Thymus (tissue), 11 donors: ENCODE results near the gene PFN1. TPM values are rescaled to one million over a fixed set of nuclear protein-coding genes. Genes with fewer than 3 reads are reported as not detected.

Experiments
- DNase-seq, 9 donors: peaks; one replicate each; pipeline ENCODE4 v3.0.0-alpha.2; 2013; ENCODE audit warnings: low spot score in 9 of 9, low read depth in 6 of 9, missing footprints in 1 of 9
- H3K27ac ChIP-seq, 2 donors: one replicate each; pipeline ENCODE4 v1.5.1; 2013; ENCODE audit warnings: control low read depth in 1 of 2, low read depth in 1 of 2, low read length in 1 of 2, mild to moderate bottlenecking in 1 of 2, moderate library complexity in 1 of 2
- H3K27me3 ChIP-seq, 2 donors: one replicate each; pipeline ENCODE4 v1.5.1; 2013; ENCODE audit warnings: low read length in 1 of 2; ENCODE audit not compliant: control insufficient read depth in 2 of 2, insufficient read depth in 1 of 2
- H3K36me3 ChIP-seq, 2 donors: one replicate each; pipeline ENCODE4 v1.5.1; 2013; ENCODE audit warnings: low read length in 1 of 2, mild to moderate bottlenecking in 1 of 2, moderate library complexity in 1 of 2; ENCODE audit not compliant: control insufficient read depth in 2 of 2, insufficient read depth in 2 of 2
- H3K4me1 ChIP-seq, 2 donors: one replicate each; pipeline ENCODE4 v1.5.1; 2013; ENCODE audit warnings: low read length in 2 of 2; ENCODE audit not compliant: control insufficient read depth in 2 of 2, insufficient read depth in 2 of 2
- H3K4me3 ChIP-seq, 2 donors: one replicate each; pipeline ENCODE4 v1.5.1; 2013; ENCODE audit warnings: low read length in 2 of 2, control low read depth in 1 of 2, mild to moderate bottlenecking in 1 of 2
- H3K9me3 ChIP-seq, 2 donors: one replicate each; pipeline ENCODE4 v1.5.1; 2013; ENCODE audit warnings: low read length in 1 of 2, mild to moderate bottlenecking in 1 of 2; ENCODE audit not compliant: control insufficient read depth in 2 of 2, insufficient read depth in 1 of 2
- WGBS: extraction: QIAGEN DNeasy Blood & Tissue Kit; methylation state at CpG from one replicate; pipeline ENCODE4 v1.1.7; 2013; 5-methylcytosine and 5-hydroxymethylcytosine counted together
- polyA plus RNA-seq: library from polyadenylated mRNA; stranded (reverse); fragments of 200-250 nt; gene quantifications from one replicate; pipeline ENCODE4 v1.2.3, GENCODE V29; 2013
- total RNA-seq: library from RNA; stranded (reverse); fragments of 120-200 nt; gene quantifications from one replicate; pipeline ENCODE4 v1.2.4, GENCODE V29; 2013
- donor health status: healthy.

PFN1 gene
- total and polyA plus RNA-seq, 2 donors = 635 to 727 TPM

- Histone ChIP-seq H3K27me3 (no peaks in the 10 kb centered on the region), H3K27ac (no peak overlapping the region), H3K9me3 (peaks cover 0 to 1% of the 10 kb centered on the region in 2 donors), H3K36me3 (peaks cover 40 to 43% of the 10 kb centered on the region in 2 donors), H3K4me1 (peaks cover 9 to 31% of the 10 kb centered on the region in 2 donors), H3K4me3 (no peak overlapping the region)
- WGBS = 79% methylated on average over 5 of the region's 5 CpGs
- DNase-seq = no peak
These were observed 34.0 kb upstream of the PFN1 start for GRCh38 chr17:4982305-4982704.

- Histone ChIP-seq H3K36me3 (peaks cover 48 to 50% of the 10 kb centered on the region in 2 donors), H3K9me3 (peaks cover 0 to 1% of the 10 kb centered on the region in 2 donors), H3K4me1 (peaks cover 4 to 28% of the 10 kb centered on the region in 2 donors), H3K27me3 (no peaks in the 10 kb centered on the region), H3K27ac (peak overlapping the region; percentile 46 to 55), H3K4me3 (no peak overlapping the region)
- WGBS = 54% methylated on average over 6 of the region's 6 CpGs
- peak in 8 of 9 donors; percentile 68 to 91 (median 82) for DNase-seq
These were observed 32.4 kb upstream of the PFN1 start for GRCh38 chr17:4980644-4981216.

DNA sequence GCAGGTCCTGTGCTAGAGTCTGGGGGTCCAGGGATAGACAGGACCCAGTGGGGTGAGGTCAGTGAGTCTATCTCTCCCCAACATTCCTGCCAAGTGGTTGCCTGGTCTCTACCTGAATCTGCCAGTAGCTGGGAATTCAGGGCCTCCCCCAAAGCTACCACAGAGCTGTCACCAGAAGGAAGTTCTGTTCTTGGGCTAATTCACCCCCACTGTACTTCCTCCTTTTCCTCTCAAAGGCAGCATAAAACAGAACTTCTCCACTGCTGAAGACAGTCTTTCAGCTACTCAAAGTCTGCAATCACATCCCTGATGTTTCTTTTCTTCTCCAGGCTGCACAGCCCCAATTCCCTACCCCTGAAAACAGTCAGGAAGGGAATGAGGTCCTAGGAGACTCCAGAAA is 30.4 kb upstream of the PFN1 start:
- Histone ChIP-seq H3K27me3 (no peaks in the 10 kb centered on the region), H3K27ac (peak overlapping the region in 1 of 2 donors; percentile 8), H3K4me3 (no peak overlapping the region), H3K36me3 (peaks cover 57 to 59% of the 10 kb centered on the region in 2 donors), H3K4me1 (peaks cover 4 to 39% of the 10 kb centered on the region in 2 donors), H3K9me3 (peaks cover 0 to 1% of the 10 kb centered on the region in 2 donors)
- no peak for DNase-seq

DNA sequence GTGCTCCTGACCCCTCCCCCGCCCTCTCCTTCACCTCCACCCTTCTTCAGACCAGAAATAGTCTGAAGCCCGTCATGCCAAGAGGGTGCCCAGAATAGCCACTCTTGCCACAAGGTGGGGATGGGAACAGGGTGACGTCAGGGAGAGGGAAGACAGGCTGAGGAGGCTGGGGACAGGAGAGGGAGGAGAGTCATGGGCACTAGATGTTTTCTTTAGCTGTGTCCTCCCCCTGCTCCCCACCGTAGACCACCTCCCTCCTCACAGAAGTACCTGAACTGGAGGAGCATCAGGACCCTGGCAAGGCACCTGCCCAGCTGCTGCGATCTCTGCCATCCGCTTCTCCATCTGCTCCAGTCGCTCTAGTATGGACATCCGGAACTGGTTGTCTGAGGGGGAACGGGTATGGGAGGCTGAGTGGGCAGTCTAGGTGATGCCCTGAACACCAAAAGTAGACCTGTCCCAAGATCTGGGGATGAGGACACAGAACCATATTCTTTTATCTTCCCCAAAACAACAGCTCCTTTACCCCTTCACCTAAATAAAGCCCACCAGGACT is 25.9 kb upstream of the PFN1 start:
- Histone ChIP-seq H3K4me1 (peaks cover 0 to 32% of the 10 kb centered on the region in 2 donors), H3K9me3 (no peaks in the 10 kb centered on the region), H3K36me3 (peaks cover 55 to 77% of the 10 kb centered on the region in 2 donors), H3K27me3 (no peaks in the 10 kb centered on the region), H3K4me3 (no peak overlapping the region), H3K27ac (no peak overlapping the region)
- DNase-seq = no peak
- WGBS = 97% methylated on average over 9 of the region's 9 CpGs

DNA sequence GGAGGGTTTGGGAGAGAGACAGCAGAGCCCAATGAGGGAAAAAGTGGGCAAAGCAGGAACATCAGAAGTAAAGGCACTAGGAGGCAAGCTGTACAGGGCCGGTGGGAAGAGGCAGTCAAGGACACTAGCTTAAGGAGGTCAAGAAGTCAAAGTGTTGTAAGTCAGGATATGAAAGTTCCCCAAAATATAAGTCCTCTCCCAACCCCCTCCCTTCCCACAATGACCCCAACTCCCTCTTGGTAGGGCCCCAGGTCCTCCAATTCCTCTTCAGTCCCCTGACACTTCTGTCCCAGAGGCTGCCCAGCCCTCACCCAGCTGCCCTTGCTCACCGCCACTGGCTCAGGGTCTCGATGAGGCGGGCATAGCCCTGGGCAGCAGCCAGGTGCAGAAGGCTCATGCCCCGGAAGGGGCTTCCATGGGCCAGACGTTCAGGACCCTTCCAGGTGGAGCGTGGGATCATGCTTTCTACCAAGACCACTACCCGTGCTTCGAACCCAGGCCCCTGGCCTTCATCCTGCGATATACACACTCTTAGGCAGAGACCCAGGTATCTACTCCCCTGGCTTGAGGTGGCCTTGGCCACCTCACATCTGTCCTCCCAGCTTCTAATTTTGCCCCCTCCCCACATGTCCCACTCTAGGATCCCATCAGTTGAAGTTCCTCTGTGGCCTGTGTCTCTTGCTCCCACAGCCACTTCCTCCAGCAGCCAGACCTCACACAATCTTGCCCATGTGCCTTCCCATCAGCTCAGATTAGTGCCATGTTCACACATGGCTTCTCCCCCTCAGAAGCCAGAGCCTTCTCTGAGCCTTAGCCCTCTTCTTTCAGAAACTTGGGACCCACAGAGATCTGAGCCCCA is 25.2 kb upstream of the PFN1 start:
- WGBS = 98% methylated on average over 10 of the region's 10 CpGs
- Histone ChIP-seq H3K4me3 (no peak overlapping the region), H3K27ac (no peak overlapping the region), H3K36me3 (peaks cover 49 to 74% of the 10 kb centered on the region in 2 donors), H3K4me1 (peaks cover 5 to 37% of the 10 kb centered on the region in 2 donors), H3K9me3 (no peaks in the 10 kb centered on the region), H3K27me3 (no peaks in the 10 kb centered on the region)
- no peak for DNase-seq

DNA sequence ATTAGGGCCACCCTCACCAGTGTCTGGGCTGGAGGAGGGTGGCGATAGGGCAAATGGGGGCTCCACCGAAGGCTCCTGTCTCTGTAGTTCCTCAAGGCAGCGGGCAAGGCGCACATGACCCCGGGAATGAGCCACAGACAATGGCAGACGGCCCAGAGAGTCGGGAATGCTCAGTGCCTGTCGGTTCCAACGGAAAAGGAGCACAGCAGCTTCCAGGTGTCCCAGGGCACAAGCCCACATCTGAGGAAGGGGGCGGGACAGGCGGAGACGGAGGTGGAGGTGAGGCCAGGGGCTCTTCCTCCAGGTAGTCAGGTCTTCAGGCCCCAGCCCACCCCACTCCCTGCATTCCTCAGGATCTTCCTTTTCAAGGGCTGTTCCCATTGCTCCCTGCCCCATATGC is 24.4 kb upstream of the PFN1 start:
- peaks cover 42 to 67% of the 10 kb centered on the region in 2 donors for H3K36me3 ChIP-seq
- peaks cover 6 to 40% of the 10 kb centered on the region in 2 donors for H3K4me1 ChIP-seq
- H3K27ac ChIP-seq = no peak overlapping the region

GRCh38 chr17:4972322-4972721 is 24.0 kb upstream of the PFN1 start:
- Histone ChIP-seq H3K36me3 (peaks cover 38 to 62% of the 10 kb centered on the region in 2 donors), H3K27ac (no peak overlapping the region), H3K9me3 (peaks cover 0 to 5% of the 10 kb centered on the region in 2 donors), H3K4me3 (no peak overlapping the region), H3K27me3 (no peaks in the 10 kb centered on the region), H3K4me1 (peaks cover 6 to 40% of the 10 kb centered on the region in 2 donors)
- WGBS = 97% methylated on average over 12 of the region's 12 CpGs
- DNase-seq = no peak

More for the DNA sequence above, 24.4 kb upstream of the PFN1 start:
- WGBS = 96% methylated on average over 12 of the region's 12 CpGs
- DNase-seq = no peak
- no peak overlapping the region for H3K4me3 ChIP-seq
- H3K9me3 ChIP-seq = peaks cover 0 to 5% of the 10 kb centered on the region in 2 donors
- H3K27me3 ChIP-seq = no peaks in the 10 kb centered on the region

GRCh38 chr17:4971826-4972225 is 23.5 kb upstream of the PFN1 start:
- Histone ChIP-seq H3K27me3 (no peaks in the 10 kb centered on the region), H3K36me3 (peaks cover 33 to 57% of the 10 kb centered on the region in 2 donors), H3K9me3 (peaks cover 0 to 5% of the 10 kb centered on the region in 2 donors), H3K4me3 (no peak overlapping the region), H3K4me1 (peaks cover 6 to 40% of the 10 kb centered on the region in 2 donors), H3K27ac (no peak overlapping the region)
- 97% methylated on average over 6 of the region's 6 CpGs for WGBS
- DNase-seq = no peak

DNA sequence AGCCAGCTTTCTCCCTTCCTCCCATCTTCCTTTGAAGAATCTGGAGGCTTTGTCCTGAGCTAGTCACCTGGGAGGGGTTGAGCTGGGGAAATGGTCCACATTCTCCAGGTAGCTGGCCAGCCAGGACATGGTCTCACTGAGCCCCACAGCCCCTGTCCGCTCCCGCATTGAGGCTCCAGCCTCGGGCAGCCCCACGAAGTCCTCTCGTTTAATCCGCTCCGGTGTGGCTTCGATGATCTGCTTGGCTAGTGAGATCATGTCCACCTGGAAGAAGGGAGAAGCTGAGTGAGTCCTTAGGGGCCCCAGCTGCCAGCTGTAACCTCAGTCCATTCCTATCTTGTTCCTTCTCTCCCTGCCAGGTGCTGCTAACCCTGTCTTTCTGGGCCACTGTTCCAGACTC is 21.9 kb upstream of the PFN1 start:
- WGBS = 97% methylated on average over 8 of the region's 8 CpGs
- DNase-seq = no peak
- H3K4me3 ChIP-seq = no peak overlapping the region
- H3K36me3 ChIP-seq = peaks cover 31 to 55% of the 10 kb centered on the region in 2 donors
- H3K27ac ChIP-seq = no peak overlapping the region
- H3K27me3 ChIP-seq = no peaks in the 10 kb centered on the region
- H3K9me3 ChIP-seq = peaks cover 0 to 5% of the 10 kb centered on the region in 2 donors
- H3K4me1 ChIP-seq = peaks cover 11 to 41% of the 10 kb centered on the region in 2 donors
